Omental fat pad (tissue), 4 donors: ENCODE results near the gene GRID1. TPM values are rescaled to one million over a fixed set of nuclear protein-coding genes. Genes with fewer than 3 reads are reported as not detected.
"Not testable (repeated sequence)": the region's sequence is repeated elsewhere in the genome, so short reads cannot be mapped to it uniquely, and the experiment has no call there.

ENCODE experiments used
- ATAC-seq: fragments of 150-250 bp; one replicate; pipeline ENCODE4 v1.9.1; 2016; ENCODE audit warnings: mild to moderate bottlenecking, moderate library complexity; ENCODE audit not compliant: low FRiP score
- DNase-seq: peaks from one replicate; pipeline ENCODE4 v3.0.0-alpha.2; 2019; ENCODE audit warnings: low spot score
- total RNA-seq, 4 donors: library from RNA; depleted of rRNA; stranded (reverse); fragments of >200 nt; gene quantifications; one replicate each; pipeline ENCODE4 v1.1.0, GENCODE V29; 2016
- TF ChIP-seq, protein P1 (sequence below), 3 donors: fragments of 450-650 bp; IDR thresholded peaks; one replicate each; pipeline ENCODE4 v1.5.1; 2016 to 2017; ENCODE audit warnings: antibody characterized with exemption in 3 of 3, mild to moderate bottlenecking in 3 of 3, moderate library complexity in 2 of 3

Gene GRID1
- total RNA-seq, 4 donors from 2014 or later: 1.5 to 3.5 (median 2.4) TPM

DNA sequence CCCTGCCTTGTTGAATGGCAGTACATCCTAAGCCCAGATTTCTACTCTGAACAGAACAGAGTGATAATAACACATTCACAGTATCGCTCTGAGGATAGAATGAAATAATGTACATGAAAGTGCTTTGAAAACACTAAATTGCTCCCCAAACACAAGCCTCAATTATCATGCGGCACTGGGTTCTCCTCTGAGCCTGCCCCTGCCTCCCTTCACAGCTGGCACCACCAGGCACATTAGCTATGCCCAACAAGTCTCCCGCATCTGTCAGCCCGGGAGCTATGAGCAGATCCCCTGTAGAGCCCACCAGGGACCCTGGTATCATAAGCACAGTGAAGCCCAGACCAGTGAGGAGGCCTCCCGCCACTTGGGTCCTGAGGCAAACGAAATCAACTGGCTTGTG lies 405.5 kb downstream of the GRID1 start:
- no peak for ATAC-seq
- DNase-seq: no peak
- TF ChIP-seq, protein P1, sequence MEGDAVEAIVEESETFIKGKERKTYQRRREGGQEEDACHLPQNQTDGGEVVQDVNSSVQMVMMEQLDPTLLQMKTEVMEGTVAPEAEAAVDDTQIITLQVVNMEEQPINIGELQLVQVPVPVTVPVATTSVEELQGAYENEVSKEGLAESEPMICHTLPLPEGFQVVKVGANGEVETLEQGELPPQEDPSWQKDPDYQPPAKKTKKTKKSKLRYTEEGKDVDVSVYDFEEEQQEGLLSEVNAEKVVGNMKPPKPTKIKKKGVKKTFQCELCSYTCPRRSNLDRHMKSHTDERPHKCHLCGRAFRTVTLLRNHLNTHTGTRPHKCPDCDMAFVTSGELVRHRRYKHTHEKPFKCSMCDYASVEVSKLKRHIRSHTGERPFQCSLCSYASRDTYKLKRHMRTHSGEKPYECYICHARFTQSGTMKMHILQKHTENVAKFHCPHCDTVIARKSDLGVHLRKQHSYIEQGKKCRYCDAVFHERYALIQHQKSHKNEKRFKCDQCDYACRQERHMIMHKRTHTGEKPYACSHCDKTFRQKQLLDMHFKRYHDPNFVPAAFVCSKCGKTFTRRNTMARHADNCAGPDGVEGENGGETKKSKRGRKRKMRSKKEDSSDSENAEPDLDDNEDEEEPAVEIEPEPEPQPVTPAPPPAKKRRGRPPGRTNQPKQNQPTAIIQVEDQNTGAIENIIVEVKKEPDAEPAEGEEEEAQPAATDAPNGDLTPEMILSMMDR (IDR thresholded peaks at IDR 0.05): no peak

GRCh38 chr10:85959239-85959638 lies 407.4 kb downstream of the GRID1 start:
- DNase-seq (no peak), ATAC-seq (no peak)
- TF ChIP-seq, protein P1 (IDR thresholded peaks at IDR 0.05): no peak

GRCh38 chr10:85950921-85951320 lies 415.7 kb downstream of the GRID1 start:
- DNase-seq: no peak

GRCh38 chr10:85946713-85947326 lies 419.8 kb downstream of the GRID1 start:
- TF ChIP-seq, protein P1 (IDR thresholded peaks at IDR 0.05): no peak
- DNase-seq: no peak
- ATAC-seq: no peak

More at GRCh38 chr10:85950921-85951320, 415.7 kb downstream of the GRID1 start:
- ATAC-seq: no peak
- TF ChIP-seq, protein P1 (IDR thresholded peaks at IDR 0.05): no peak

GRCh38 chr10:85936161-85936560 lies 430.4 kb downstream of the GRID1 start:
- no peak for DNase-seq
- TF ChIP-seq, protein P1 (IDR thresholded peaks at IDR 0.05): no peak
- ATAC-seq: no peak

GRCh38 chr10:85934586-85934985 lies 432.0 kb downstream of the GRID1 start:
- TF ChIP-seq, protein P1 (IDR thresholded peaks at IDR 0.05): no peak
- ATAC-seq: no peak
- DNase-seq: no peak

DNA sequence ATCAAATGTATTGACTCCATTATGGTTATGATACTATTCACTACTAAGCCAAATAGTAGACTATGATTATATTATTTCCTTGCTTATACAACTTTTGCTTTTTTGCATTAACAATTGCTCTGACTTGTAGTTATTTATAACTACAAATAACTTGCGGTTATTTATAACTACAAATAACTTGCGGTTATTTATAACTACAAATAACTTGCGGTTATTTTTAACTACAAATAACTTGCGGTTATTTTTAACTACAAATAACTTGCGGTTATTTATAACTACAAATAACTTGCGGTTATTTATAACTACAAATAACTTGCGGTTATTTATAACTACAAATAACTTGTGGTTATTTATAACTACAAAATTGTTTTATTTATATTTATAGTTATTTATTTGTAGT lies 436.6 kb downstream of the GRID1 start:
- not testable (repeated sequence) for ATAC-seq, DNase-seq
